Measurements from ENCODE around the gene PPP1R36.
"Not testable (repeated sequence)": the region's sequence is repeated elsewhere in the genome, so short reads cannot be mapped to it uniquely, and the experiment has no call there.

Gene PPP1R36

DNA sequence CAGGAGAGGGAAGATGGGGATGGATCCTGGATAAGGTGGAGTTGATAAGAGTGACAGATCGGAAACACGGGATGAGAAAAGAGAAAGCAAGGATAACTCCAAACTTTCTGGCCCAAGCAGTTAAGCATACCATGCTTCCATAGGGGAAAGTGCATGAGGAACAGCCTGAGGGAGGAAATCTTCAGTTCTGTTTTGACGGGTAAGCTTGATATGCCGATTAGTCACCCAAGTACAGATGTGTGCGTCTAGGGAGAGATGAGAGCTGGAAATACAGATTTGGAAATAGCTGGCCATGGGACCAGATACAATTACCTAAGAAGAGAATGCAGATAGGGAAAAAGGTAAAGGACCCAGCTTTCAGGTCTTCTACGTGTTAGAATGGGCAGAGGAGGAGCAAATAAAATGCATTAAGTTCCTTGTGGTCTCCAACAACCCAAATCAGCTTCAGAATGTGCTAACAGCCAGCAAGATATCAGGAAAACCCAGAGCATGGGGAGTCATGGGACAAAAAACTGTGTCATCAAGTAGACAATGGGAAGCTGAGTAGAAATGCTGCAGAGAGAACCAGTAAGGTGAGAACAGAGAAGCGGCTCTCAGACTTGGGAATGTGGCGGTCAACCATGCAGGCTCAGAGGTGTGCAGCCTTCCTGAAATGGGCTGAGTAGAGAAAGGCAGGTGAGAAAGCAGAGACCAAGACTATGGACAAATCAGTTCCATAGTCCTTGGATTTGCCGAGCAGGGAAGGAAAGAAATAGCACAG is 56.3 kb downstream of the PPP1R36 start:
- no peaks in the 10 kb centered on the region for H3K4me1 Mint-ChIP-seq (ENCODE audit: low read depth)
- no peak overlapping the region for H3K4me3 Mint-ChIP-seq
- H3K27ac Mint-ChIP-seq, result no peak overlapping the region
- H3K36me3 Mint-ChIP-seq, result no peaks in the 10 kb centered on the region
- H3K27me3 Mint-ChIP-seq, result peaks cover 4% of the 10 kb centered on the region
- H3K9me3 Mint-ChIP-seq (ENCODE audit: low read depth), result no peaks in the 10 kb centered on the region

DNA sequence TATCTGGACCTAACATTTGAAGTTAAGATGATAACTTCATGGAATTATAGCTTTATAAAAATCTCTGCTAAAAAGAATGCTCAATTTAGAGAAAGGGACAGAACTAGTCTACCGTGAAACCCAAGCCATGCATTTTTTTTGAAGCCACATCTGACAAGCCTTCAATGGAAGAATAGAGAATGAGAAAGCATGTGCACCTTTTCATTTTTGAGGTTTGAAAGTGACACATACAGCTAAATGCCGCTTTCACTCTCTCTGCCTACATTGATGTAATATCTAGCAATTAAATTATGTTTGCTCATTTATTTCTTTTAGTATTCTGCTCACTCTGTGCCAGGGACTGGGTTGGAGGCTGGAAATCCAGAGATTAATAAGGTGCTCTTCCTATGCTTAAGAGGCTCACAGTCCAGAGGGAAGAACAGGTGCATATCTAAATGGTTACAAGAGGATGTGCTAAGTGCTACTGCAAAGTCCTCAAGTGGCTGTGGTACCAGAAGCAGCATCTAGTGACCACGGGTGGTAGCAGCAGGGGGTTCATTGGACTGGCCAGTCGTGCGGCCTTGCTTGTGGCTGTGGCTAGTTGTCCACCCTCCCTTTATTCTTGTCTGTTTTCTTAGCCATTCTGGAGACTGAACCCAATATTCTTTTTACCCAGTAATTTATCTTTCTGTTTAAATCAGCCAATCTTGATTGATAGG is 60.4 kb downstream of the PPP1R36 start:
- peaks cover 2% of the 10 kb centered on the region for H3K27me3 Mint-ChIP-seq
- H3K27ac Mint-ChIP-seq, result no peak overlapping the region
- H3K36me3 Mint-ChIP-seq, result peaks cover 2% of the 10 kb centered on the region
- H3K4me1 Mint-ChIP-seq (ENCODE audit: low read depth), result no peaks in the 10 kb centered on the region
- no peak overlapping the region for H3K4me3 Mint-ChIP-seq
- H3K9me3 Mint-ChIP-seq (ENCODE audit: low read depth), result no peaks in the 10 kb centered on the region

- H3K9me3 Mint-ChIP-seq (ENCODE audit: low read depth), result no peaks in the 10 kb centered on the region
- peaks cover 2% of the 10 kb centered on the region for H3K36me3 Mint-ChIP-seq
- H3K4me1 Mint-ChIP-seq (ENCODE audit: low read depth), result no peaks in the 10 kb centered on the region
- H3K4me3 Mint-ChIP-seq, result no peak overlapping the region
- H3K27ac Mint-ChIP-seq, result no peak overlapping the region
- peaks cover 2% of the 10 kb centered on the region for H3K27me3 Mint-ChIP-seq
Observed at GRCh38 chr14:64611358-64612020, 61.7 kb downstream of the PPP1R36 start.

DNA sequence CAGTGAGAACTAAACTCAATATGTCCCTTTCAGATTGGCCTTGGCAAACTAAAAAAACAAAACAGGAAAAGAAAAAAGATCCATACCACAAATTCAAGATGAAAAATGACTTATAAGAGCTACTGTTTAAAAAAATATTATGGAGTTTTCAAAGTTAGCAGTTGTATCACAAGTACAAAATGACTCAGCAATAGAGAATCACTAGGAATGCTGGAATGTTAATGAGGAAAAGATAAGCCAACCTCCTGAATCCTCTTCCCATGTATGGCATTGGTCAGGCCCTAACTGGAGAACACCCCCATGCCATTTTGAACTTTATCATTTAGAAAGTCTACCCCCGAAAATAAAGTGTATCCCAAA is 62.2 kb downstream of the PPP1R36 start:
- Mint-ChIP-seq H3K4me3 (no peak overlapping the region), H3K4me1 (ENCODE audit: low read depth) (no peaks in the 10 kb centered on the region), H3K9me3 (ENCODE audit: low read depth) (no peaks in the 10 kb centered on the region), H3K27ac (no peak overlapping the region), H3K36me3 (peaks cover 2% of the 10 kb centered on the region), H3K27me3 (peaks cover 3% of the 10 kb centered on the region)

DNA sequence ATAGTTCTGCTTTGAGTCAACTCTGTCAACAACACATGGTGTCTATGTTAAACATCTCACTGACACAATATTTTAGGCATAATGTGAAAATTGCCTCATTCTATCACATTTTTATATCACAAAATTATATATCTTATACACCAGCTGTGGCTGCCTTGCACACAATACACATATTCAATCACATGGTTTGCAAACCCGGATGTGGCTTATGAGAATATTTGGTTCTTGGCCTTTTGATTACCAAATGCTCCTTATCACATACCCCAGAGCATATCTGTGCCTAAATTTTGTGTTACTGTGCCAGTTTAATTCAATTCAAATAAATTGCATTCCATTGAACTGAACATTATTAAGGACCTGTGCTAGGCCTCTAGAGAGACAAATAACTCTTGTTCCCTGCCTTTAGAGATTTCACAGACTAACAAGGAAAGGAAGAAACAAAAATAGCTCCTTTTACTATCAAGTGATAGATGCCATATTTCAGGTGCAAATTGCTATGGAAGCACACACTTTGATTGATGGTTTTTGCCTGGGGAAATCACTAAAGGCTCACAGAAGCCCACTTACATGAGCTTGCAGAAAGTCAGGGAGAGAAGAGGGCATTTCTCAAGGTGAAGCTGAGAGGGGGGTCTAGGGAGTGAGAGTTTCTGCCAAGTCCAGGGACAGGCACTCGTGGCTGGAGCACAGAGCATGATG is 63.4 kb downstream of the PPP1R36 start:
- H3K9me3 Mint-ChIP-seq (ENCODE audit: low read depth), result no peaks in the 10 kb centered on the region
- H3K36me3 Mint-ChIP-seq, result peaks cover 2% of the 10 kb centered on the region
- H3K4me3 Mint-ChIP-seq, result no peak overlapping the region
- H3K27me3 Mint-ChIP-seq, result peaks cover 4% of the 10 kb centered on the region
- H3K4me1 Mint-ChIP-seq (ENCODE audit: low read depth), result no peaks in the 10 kb centered on the region
- H3K27ac Mint-ChIP-seq, result no peak overlapping the region

DNA sequence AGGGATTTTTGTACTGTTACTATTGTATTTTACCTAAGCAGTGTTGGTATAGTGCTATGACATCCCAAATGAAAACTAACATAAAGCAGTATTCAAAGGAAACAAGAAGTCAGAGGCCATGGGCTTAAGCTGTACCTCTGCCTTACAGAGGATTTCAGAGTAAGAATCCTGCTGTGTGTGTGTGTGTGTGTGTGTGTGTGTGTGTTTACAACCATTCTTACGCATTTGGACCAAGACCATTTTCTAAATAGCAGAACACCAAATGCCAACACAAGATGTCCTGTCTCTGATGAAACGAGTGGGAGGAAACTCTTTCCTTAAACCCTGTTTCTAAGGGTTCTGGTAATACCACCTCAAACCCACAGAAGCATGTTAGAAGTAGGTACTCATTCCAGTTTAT is 64.4 kb downstream of the PPP1R36 start:
- no peaks in the 10 kb centered on the region for H3K9me3 Mint-ChIP-seq (ENCODE audit: low read depth)
- no peak overlapping the region for H3K4me3 Mint-ChIP-seq
- peaks cover 4% of the 10 kb centered on the region for H3K27me3 Mint-ChIP-seq
- H3K27ac Mint-ChIP-seq, result no peak overlapping the region
- H3K36me3 Mint-ChIP-seq, result peaks cover 2% of the 10 kb centered on the region
- no peaks in the 10 kb centered on the region for H3K4me1 Mint-ChIP-seq (ENCODE audit: low read depth)

DNA sequence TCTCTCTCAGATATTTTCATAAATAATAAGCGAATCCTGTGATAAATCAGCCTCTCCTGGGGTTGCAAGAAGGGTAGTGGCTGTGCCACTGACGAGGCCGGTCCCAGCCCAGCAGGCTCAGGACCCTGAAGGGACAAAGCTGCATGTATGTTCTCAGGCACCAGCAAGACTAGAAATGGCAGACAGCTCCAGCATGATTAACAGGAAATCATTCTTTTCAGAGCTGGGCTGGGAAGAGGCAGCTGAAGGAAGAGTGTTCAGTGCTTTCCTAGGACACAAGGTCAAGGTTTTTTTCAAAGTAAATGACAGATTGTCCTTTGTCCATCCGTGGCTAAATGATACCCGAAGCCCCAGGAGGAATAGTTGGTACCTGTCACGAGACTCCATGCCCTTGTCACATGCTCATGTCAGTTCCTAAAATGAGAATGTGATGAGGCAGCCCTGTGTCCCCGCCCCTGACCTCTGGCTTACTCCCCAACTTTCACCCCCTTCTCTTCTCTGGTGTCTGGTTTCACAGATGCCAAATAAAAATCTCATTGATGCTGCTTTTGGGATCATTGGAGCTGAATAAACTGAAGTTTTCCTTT is 65.1 kb downstream of the PPP1R36 start:
- Mint-ChIP-seq H3K27ac (no peak overlapping the region), H3K9me3 (ENCODE audit: low read depth) (no peaks in the 10 kb centered on the region), H3K36me3 (peaks cover 2% of the 10 kb centered on the region), H3K4me3 (no peak overlapping the region), H3K27me3 (peaks cover 4% of the 10 kb centered on the region), H3K4me1 (ENCODE audit: low read depth) (no peaks in the 10 kb centered on the region)

DNA sequence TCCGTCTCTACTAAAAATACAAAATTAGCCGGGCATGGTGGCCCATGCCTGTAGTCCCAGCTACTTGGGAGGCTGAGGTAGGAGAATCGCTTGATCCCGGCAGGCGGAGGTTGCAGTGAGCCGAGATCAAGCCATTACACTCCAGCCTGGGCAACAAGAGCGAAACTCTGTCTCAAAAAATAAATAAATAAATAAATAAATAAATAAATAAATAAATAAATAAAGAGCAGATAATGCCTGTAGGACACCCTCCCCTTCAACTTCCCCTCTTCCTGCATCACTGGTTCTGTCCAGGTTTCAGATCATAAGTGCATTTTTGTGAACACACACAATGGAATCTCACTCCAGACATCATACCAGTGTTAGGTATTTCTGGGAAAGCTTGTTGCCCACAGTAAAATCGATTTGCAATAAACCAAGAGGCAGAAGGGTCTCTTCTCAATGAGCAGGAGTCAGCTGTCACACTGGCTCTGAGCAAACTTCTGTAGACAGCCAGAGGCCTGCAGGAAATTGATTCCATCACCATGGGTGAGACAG is 68.2 kb downstream of the PPP1R36 start:
- not testable (repeated sequence) for H3K9me3 Mint-ChIP-seq (ENCODE audit: low read depth); H3K36me3 Mint-ChIP-seq; H3K27ac Mint-ChIP-seq; H3K4me1 Mint-ChIP-seq (ENCODE audit: low read depth); H3K27me3 Mint-ChIP-seq; H3K4me3 Mint-ChIP-seq

DNA sequence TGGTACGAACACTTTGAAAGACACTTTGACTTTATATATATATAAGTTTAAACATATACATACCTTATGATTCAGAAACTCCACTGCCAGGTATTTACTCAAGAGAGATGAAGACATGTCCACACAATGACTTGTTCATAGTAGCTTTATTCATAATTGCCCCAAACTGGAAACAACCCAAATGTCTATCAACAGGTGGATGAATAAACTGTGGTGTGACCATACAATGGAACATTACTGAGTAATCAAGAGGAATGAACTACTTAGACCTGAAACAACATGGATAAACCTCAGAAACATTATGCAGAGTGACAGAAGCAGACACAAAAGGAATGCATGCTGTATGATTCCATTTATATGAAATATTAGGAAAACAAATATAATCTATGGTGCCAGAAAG is 71.1 kb downstream of the PPP1R36 start:
- no peaks in the 10 kb centered on the region for H3K9me3 Mint-ChIP-seq (ENCODE audit: low read depth)
- H3K36me3 Mint-ChIP-seq, result no peaks in the 10 kb centered on the region
- H3K4me1 Mint-ChIP-seq (ENCODE audit: low read depth), result peaks cover 8% of the 10 kb centered on the region
- H3K27ac Mint-ChIP-seq, result no peak overlapping the region
- H3K4me3 Mint-ChIP-seq, result no peak overlapping the region
- H3K27me3 Mint-ChIP-seq, result peaks cover 3% of the 10 kb centered on the region

GRCh38 chr14:64623554-64624165 is 73.9 kb downstream of the PPP1R36 start:
- Mint-ChIP-seq H3K27ac (no peak overlapping the region), H3K9me3 (ENCODE audit: low read depth) (no peaks in the 10 kb centered on the region), H3K27me3 (no peaks in the 10 kb centered on the region), H3K4me1 (ENCODE audit: low read depth) (peaks cover 8% of the 10 kb centered on the region), H3K36me3 (no peaks in the 10 kb centered on the region), H3K4me3 (no peak overlapping the region)

DNA sequence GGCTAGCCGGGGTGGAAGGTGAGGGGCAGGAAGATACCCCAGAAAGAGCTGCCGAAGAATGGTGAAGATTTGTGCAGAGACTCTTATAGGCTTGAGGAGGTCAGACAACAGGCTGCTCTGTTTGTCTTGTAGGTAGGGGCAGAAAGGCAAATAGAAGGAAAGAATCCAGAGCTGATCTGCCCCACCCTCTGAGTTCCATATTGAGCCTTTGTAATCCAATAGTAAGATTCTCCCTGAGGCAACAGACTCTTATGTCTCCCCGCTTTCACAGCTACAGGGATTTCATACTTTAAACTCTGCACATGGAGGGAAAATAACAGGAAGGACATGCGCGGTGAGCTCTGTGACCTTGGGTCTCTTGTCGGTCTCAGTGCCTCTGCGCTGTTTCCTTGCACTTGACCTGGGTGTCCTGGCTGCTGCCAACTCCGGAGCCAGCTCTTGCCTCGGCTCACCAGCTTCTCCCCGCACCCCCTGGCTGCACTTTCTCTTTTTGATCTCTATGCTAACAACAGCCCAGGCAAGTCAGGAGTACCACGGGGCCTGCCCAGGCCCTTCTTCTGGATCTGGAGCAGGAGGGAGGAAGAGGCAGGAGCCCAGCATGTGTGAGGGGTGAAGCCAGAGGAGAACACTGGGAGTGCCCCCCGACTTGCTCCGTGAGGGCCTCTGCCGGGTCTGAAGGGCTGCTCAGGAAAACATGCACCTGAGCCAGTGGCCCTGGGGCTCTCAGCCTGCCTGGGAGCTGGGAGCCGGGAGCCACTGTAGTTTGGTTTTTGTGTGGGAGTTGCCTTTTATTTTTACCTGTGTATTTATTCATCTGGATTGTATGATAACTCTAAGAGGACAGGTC is 75.8 kb downstream of the PPP1R36 start:
- no peak overlapping the region for H3K27ac Mint-ChIP-seq
- no peaks in the 10 kb centered on the region for H3K36me3 Mint-ChIP-seq
- H3K27me3 Mint-ChIP-seq, result no peaks in the 10 kb centered on the region
- H3K4me3 Mint-ChIP-seq, result no peak overlapping the region
- H3K9me3 Mint-ChIP-seq (ENCODE audit: low read depth), result no peaks in the 10 kb centered on the region
- peaks cover 8% of the 10 kb centered on the region for H3K4me1 Mint-ChIP-seq (ENCODE audit: low read depth)

DNA sequence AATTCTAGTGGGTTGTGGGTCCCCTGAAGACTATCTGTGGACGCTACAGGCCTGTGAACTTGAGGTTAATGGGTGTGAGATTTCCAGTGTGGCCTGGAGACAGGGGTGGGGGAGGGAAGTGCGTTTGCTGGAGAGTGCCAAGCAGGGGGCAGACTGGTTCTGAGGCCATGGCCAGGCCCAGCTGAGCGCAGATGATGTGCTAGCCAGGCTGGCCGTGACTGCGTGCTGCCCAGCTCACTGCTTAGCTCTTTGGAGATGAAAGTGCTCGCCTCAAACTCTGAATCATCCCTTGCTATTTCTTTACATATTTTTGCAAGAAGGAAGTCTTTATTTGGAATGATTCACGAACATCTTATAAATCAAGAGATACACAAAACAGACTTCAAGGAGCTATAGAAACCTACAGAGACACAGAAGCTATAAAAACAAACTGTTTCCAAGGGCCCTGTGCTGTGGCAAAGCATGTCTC is 79.2 kb downstream of the PPP1R36 start:
- H3K36me3 Mint-ChIP-seq, result no peaks in the 10 kb centered on the region
- no peaks in the 10 kb centered on the region for H3K9me3 Mint-ChIP-seq (ENCODE audit: low read depth)
- no peak overlapping the region for H3K27ac Mint-ChIP-seq
- H3K4me3 Mint-ChIP-seq, result no peak overlapping the region
- no peaks in the 10 kb centered on the region for H3K27me3 Mint-ChIP-seq
- H3K4me1 Mint-ChIP-seq (ENCODE audit: low read depth), result no peaks in the 10 kb centered on the region

DNA sequence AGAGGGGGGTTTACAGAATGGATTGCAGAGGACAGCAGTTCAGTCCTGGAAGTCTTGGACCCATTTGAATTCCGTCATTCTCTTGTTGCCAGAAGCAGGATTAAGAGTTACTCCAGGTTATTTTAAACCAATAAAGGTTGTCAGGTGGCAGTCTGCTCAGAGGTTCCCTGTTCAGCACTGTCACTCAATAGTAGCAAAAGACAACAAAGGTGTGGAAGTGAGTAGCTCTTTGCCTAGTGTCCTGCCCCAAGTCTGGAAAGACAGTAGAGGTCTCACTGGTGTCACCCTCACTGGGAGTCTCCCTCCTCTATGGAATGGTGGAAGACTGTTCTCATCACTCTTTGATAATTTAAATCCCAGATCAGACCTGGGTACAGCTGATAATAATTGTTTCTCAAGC is 81.0 kb downstream of the PPP1R36 start:
- H3K4me3 Mint-ChIP-seq, result no peak overlapping the region
- no peaks in the 10 kb centered on the region for H3K9me3 Mint-ChIP-seq (ENCODE audit: low read depth)
- H3K27ac Mint-ChIP-seq, result no peak overlapping the region
- H3K4me1 Mint-ChIP-seq (ENCODE audit: low read depth), result no peaks in the 10 kb centered on the region
- H3K36me3 Mint-ChIP-seq, result no peaks in the 10 kb centered on the region
- H3K27me3 Mint-ChIP-seq, result no peaks in the 10 kb centered on the region

Measured in activated naive CD8-positive, alpha-beta T cell (primary cell).